GM06990 (cell line): Measurements from ENCODE around the gene TIE1.

Experiments
- DNase-seq: peaks from one replicate; pipeline ENCODE4 v3.0.0-alpha.2; 2011; ENCODE audit not compliant: insufficient read length; ENCODE audit errors: extremely low read depth
- H3K27me3 ChIP-seq: replicated peaks from 2 replicates; pipeline ENCODE4 v1.6.0; 2011; ENCODE audit warnings: low read length; ENCODE audit not compliant: control insufficient read depth, insufficient read depth
- H3K36me3 ChIP-seq: 2 replicates; pipeline ENCODE4 v1.5.1; 2011; ENCODE audit warnings: low read length; ENCODE audit not compliant: control insufficient read depth, insufficient read depth
- H3K4me3 ChIP-seq: replicated peaks from 2 replicates; pipeline ENCODE4 v1.5.1; 2011; ENCODE audit warnings: low read depth, mild to moderate bottlenecking, control low read depth, low read length
- TF ChIP-seq, protein P1 (sequence below): IDR thresholded peaks from 2 replicates; pipeline ENCODE4 v1.5.1; 2011; ENCODE audit warnings: low read length, control low read depth, mild to moderate bottlenecking, inconsistent platforms; ENCODE audit not compliant: insufficient read depth, poor library complexity, severe bottlenecking

The TIE1 gene

GRCh38 chr1:43315963-43316737, 15.4 kb downstream of the TIE1 start:
- TF ChIP-seq, protein P1, sequence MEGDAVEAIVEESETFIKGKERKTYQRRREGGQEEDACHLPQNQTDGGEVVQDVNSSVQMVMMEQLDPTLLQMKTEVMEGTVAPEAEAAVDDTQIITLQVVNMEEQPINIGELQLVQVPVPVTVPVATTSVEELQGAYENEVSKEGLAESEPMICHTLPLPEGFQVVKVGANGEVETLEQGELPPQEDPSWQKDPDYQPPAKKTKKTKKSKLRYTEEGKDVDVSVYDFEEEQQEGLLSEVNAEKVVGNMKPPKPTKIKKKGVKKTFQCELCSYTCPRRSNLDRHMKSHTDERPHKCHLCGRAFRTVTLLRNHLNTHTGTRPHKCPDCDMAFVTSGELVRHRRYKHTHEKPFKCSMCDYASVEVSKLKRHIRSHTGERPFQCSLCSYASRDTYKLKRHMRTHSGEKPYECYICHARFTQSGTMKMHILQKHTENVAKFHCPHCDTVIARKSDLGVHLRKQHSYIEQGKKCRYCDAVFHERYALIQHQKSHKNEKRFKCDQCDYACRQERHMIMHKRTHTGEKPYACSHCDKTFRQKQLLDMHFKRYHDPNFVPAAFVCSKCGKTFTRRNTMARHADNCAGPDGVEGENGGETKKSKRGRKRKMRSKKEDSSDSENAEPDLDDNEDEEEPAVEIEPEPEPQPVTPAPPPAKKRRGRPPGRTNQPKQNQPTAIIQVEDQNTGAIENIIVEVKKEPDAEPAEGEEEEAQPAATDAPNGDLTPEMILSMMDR = no peak

GRCh38 chr1:43316738-43317520, 16.1 kb downstream of the TIE1 start:
- no peaks in the 10 kb centered on the region for H3K27me3 ChIP-seq
- no peak for DNase-seq
- H3K4me3 ChIP-seq = no peak overlapping the region
- TF ChIP-seq, protein P1 = no peak
- H3K36me3 ChIP-seq = no peaks in the 10 kb centered on the region

More at GRCh38 chr1:43315963-43316737, 15.4 kb downstream of the TIE1 start:
- DNase-seq = no peak
- no peaks in the 10 kb centered on the region for H3K36me3 ChIP-seq
- H3K4me3 ChIP-seq = no peak overlapping the region
- no peaks in the 10 kb centered on the region for H3K27me3 ChIP-seq

DNA sequence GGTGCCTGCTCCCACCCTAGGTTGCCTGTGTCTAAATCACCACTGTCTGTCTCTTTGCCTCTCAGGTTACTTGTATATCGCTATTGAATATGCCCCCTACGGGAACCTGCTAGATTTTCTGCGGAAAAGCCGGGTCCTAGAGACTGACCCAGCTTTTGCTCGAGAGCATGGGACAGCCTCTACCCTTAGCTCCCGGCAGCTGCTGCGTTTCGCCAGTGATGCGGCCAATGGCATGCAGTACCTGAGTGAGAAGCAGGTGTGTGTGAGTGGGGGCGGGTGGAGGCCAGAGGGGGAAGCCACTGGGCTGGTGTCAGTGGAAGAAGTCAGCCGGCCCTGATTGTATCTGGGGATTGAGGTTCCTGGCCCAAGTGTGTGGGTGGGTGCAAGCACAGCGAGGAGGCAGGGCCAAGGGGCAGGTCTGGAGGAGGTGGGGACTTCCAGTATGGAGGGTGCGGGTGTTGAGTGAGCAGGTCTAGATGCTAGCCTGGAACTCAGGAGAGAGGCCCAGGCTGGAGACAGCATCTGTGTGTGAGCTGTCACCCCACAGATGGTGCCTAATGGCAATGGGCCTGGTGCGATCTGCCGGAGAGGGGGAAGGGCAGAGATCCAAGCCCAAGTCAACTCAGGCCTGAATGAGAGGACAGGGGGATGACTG, 17.2 kb downstream of the TIE1 start:
- no peak for DNase-seq
- TF ChIP-seq, protein P1 = no peak
- Histone ChIP-seq H3K4me3 (no peak overlapping the region), H3K36me3 (no peaks in the 10 kb centered on the region), H3K27me3 (no peaks in the 10 kb centered on the region)

DNA sequence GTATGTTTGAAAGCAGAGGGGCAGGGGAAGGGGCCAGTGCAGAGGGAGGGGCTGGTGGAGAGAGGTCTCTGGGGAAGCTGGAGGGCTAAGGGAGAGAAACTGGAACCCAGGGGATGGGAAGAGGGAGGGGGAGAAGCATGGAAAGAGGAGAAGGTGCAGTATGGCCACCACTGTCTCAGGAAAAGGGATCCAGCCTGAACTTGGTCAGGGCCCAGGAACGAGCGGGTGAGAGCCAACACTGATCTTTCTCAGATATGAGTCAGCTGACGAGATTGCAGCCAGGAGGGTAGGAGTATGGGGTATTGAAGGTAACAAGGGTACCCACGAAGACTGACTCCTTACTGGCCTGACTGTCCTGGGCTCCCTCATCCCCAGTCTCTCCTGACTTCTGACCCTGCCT, 18.0 kb downstream of the TIE1 start:
- TF ChIP-seq, protein P1 = no peak
- Histone ChIP-seq H3K36me3 (no peaks in the 10 kb centered on the region), H3K4me3 (no peak overlapping the region), H3K27me3 (no peaks in the 10 kb centered on the region)
- DNase-seq = no peak

DNA sequence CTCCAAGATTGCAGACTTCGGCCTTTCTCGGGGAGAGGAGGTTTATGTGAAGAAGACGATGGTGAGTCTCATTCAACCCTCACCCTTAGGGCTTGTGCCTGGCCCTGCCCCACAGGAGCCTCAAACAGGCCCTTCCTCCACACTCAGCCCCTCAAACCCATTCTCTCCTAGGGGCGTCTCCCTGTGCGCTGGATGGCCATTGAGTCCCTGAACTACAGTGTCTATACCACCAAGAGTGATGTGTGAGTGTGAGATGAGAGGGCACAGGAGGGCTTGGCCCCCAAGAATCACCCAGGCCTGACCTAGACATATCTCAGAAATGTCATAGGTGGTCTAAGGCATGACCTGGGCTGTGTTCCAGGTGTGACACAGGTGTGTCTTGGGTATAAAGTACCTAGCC, 18.5 kb downstream of the TIE1 start:
- Histone ChIP-seq H3K36me3 (no peaks in the 10 kb centered on the region), H3K27me3 (no peaks in the 10 kb centered on the region), H3K4me3 (no peak overlapping the region)
- no peak for DNase-seq
- TF ChIP-seq, protein P1 = no peak
